Liver (tissue), 9 donors: ENCODE measurements around the gene ARNT2. TPM values are rescaled to one million over a fixed set of nuclear protein-coding genes. Genes with fewer than 3 reads are reported as not detected.

Source experiments
- DNase-seq: peaks from one replicate; pipeline ENCODE4 v3.0.0-alpha.2; 2017; ENCODE audit warnings: low spot score
- H3K27ac ChIP-seq, 2 donors: one replicate each; pipeline ENCODE4 v1.7.0; 2013; ENCODE audit warnings: inconsistent platforms in 2 of 2, low read length in 2 of 2, control low read depth in 1 of 2, low read depth in 1 of 2, mild to moderate bottlenecking in 1 of 2
- H3K27me3 ChIP-seq, 4 donors: one replicate each; pipeline versions ENCODE4 v1.6.1 to v1.7.0; 2013; ENCODE audit warnings: low read length in 3 of 4, inconsistent platforms in 1 of 4, mild to moderate bottlenecking in 1 of 4, moderate library complexity in 1 of 4; ENCODE audit not compliant: control insufficient read depth in 4 of 4, insufficient read depth in 4 of 4
- H3K36me3 ChIP-seq, 4 donors: one replicate each; pipeline versions ENCODE4 v1.6.1 to v1.7.0; 2013; ENCODE audit warnings: low read length in 3 of 4, mild to moderate bottlenecking in 3 of 4, low read depth in 1 of 4, moderate library complexity in 1 of 4; ENCODE audit not compliant: control insufficient read depth in 4 of 4, insufficient read depth in 3 of 4
- H3K4me1 ChIP-seq, 4 donors: one replicate each; pipeline versions ENCODE4 v1.6.1 to v1.7.0; 2013; ENCODE audit warnings: low read length in 3 of 4, mild to moderate bottlenecking in 3 of 4, moderate library complexity in 1 of 4; ENCODE audit not compliant: control insufficient read depth in 4 of 4, insufficient read depth in 4 of 4
- H3K4me3 ChIP-seq, 3 donors: one replicate each; pipeline versions ENCODE4 v1.6.1 to v1.7.0; 2013; ENCODE audit warnings: low read length in 3 of 3, control low read depth in 1 of 3, low read depth in 1 of 3, mild to moderate bottlenecking in 1 of 3
- H3K9ac ChIP-seq, 2 donors: one replicate each; pipeline ENCODE4 v1.7.0; 2013; ENCODE audit warnings: low read length in 2 of 2, mild to moderate bottlenecking in 2 of 2, moderate library complexity in 2 of 2, control low read depth in 1 of 2, low read depth in 1 of 2
- H3K9me3 ChIP-seq, 4 donors: one replicate each; pipeline versions ENCODE4 v1.6.1 to v1.7.0; 2013; ENCODE audit warnings: low read length in 3 of 4; ENCODE audit not compliant: control insufficient read depth in 4 of 4
- ATF3 ChIP-seq: IDR thresholded peaks from 2 replicates; pipeline ENCODE4 v1.6.1; 2016; ENCODE audit warnings: antibody characterized with exemption
- CTCF ChIP-seq: fragments of 150-350 bp; IDR thresholded peaks from 2 replicates; pipeline ENCODE4 v1.5.1; 2017; ENCODE audit warnings: improper control_type of control experiment, low read depth, low read length; ENCODE audit not compliant: missing input control
- FOXA2 ChIP-seq: IDR thresholded peaks from 2 replicates; pipeline ENCODE4 v1.6.1; 2016; ENCODE audit warnings: antibody characterized with exemption
- GABPA ChIP-seq, 2 donors: IDR thresholded peaks in 1 of 2; conservative IDR thresholded peaks in 1 of 2; 2 replicates each; pipeline ENCODE4 v1.6.1; 2016; ENCODE audit warnings: antibody characterized with exemption in 2 of 2, mild to moderate bottlenecking in 1 of 2, moderate library complexity in 1 of 2
- HNF4A ChIP-seq, 2 donors: conservative IDR thresholded peaks; 2 replicates each; pipeline ENCODE4 v1.6.1; 2016; ENCODE audit warnings: antibody characterized with exemption in 2 of 2, mild to moderate bottlenecking in 2 of 2
- HNF4G ChIP-seq: IDR thresholded peaks from 2 replicates; pipeline ENCODE4 v1.6.1; 2016; ENCODE audit warnings: antibody characterized with exemption
- JUND ChIP-seq, 2 donors: IDR thresholded peaks; 2 replicates each; pipeline ENCODE4 v1.6.1; 2016; ENCODE audit warnings: antibody characterized with exemption in 2 of 2
- MAX ChIP-seq: IDR thresholded peaks from 2 replicates; pipeline ENCODE4 v1.6.1; 2016; ENCODE audit warnings: antibody characterized with exemption
- NR2F2 ChIP-seq: IDR thresholded peaks from 2 replicates; pipeline ENCODE4 v1.6.1; 2016; ENCODE audit warnings: antibody characterized with exemption
- RAD21 ChIP-seq, 2 donors: IDR thresholded peaks; 2 replicates each; pipeline ENCODE4 v1.6.1; 2016; ENCODE audit warnings: antibody characterized with exemption in 2 of 2, mild to moderate bottlenecking in 2 of 2
- RXRA ChIP-seq, 2 donors: IDR thresholded peaks; 2 replicates each; pipeline ENCODE4 v1.6.1; 2017 to 2018; ENCODE audit warnings: antibody characterized with exemption in 2 of 2, mild to moderate bottlenecking in 1 of 2
- SP1 ChIP-seq: IDR thresholded peaks from 2 replicates; pipeline ENCODE4 v1.6.1; 2018; ENCODE audit warnings: antibody characterized with exemption, mild to moderate bottlenecking
- TAF1 ChIP-seq: conservative IDR thresholded peaks from 2 replicates; pipeline ENCODE4 v1.6.1; 2016; ENCODE audit warnings: antibody characterized with exemption, mild to moderate bottlenecking
- YY1 ChIP-seq: IDR thresholded peaks from 2 replicates; pipeline ENCODE4 v1.6.1; 2016; ENCODE audit warnings: antibody characterized with exemption, mild to moderate bottlenecking
- ZBTB33 ChIP-seq: IDR thresholded peaks from 2 replicates; pipeline ENCODE4 v1.6.1; 2016; ENCODE audit warnings: antibody characterized with exemption
- WGBS: extraction: QIAGEN DNeasy Blood & Tissue Kit; methylation state at CpG from one replicate; pipeline ENCODE4 v1.1.7; 2013; 5-methylcytosine and 5-hydroxymethylcytosine counted together
- polyA plus RNA-seq, 2 donors: library from polyadenylated mRNA; stranded (reverse) in 1 of 2; unstranded in 1 of 2; fragments of 200-250 nt in 1 of 2; fragments of >200 nt in 1 of 2; fragmentation: Nextera tagmentation in 1 of 2; extraction: Ambion mirVana in 1 of 2; gene quantifications; one replicate each; pipeline versions ENCODE4 v1.2.1 to v1.2.3, GENCODE V29; 2013 to 2015
- total RNA-seq, 2 donors: library from RNA; depleted of rRNA; stranded (reverse); fragments of >200 nt; gene quantifications; one replicate each; pipeline ENCODE4 v1.2.3, GENCODE V29; 2014
- donor health status: healthy.
- donor health status: healthy.
- donor health status: healthy.
- donor health status: healthy.
- donor health status: healthy.

Gene ARNT2
- total and polyA plus RNA-seq, 4 donors, result 0.17 to 0.92 (median 0.54) TPM

GRCh38 chr15:80489030-80489594, 84.9 kb downstream of the ARNT2 start:
- no peaks in the 10 kb centered on the region for H3K36me3 ChIP-seq
- no peak overlapping the region for H3K9ac ChIP-seq
- TF ChIP-seq RXRA (IDR thresholded peaks at IDR 0.05) (peak in 1 of 2 donors; percentile 13), ZBTB33 (no peak), GABPA (IDR thresholded peaks at IDR 0.05 in 1 of 2, conservative IDR thresholded peaks at IDR 0.05 in 1 of 2) (no peak)
- H3K27ac ChIP-seq, result no peak overlapping the region
- DNase-seq, result no peak
- H3K27me3 ChIP-seq, result no peaks in the 10 kb centered on the region
- no peaks in the 10 kb centered on the region for H3K4me1 ChIP-seq
- H3K9me3 ChIP-seq, result no peaks in the 10 kb centered on the region
- 59% methylated on average over 7 of the region's 7 CpGs for WGBS
- no peak overlapping the region for H3K4me3 ChIP-seq

- no peaks in the 10 kb centered on the region for H3K36me3 ChIP-seq
- H3K9me3 ChIP-seq, result no peaks in the 10 kb centered on the region
- no peaks in the 10 kb centered on the region for H3K27me3 ChIP-seq
- WGBS, result 91% methylated on average over 9 of the region's 9 CpGs
- DNase-seq, result no peak
- no peaks in the 10 kb centered on the region for H3K4me1 ChIP-seq
- no peak overlapping the region for H3K4me3 ChIP-seq
- TF ChIP-seq RAD21 (IDR thresholded peaks at IDR 0.05) (no peak), NR2F2 (no peak), GABPA (IDR thresholded peaks at IDR 0.05 in 1 of 2, conservative IDR thresholded peaks at IDR 0.05 in 1 of 2) (no peak), MAX (no peak), JUND (IDR thresholded peaks at IDR 0.05) (no peak), ATF3 (no peak), HNF4G (no peak), TAF1 (no peak), CTCF (no peak), FOXA2 (no peak), RXRA (IDR thresholded peaks at IDR 0.05) (no peak), ZBTB33 (no peak), YY1 (no peak), HNF4A (conservative IDR thresholded peaks at IDR 0.05) (no peak), SP1 (no peak)
- H3K9ac ChIP-seq, result no peak overlapping the region
- no peak overlapping the region for H3K27ac ChIP-seq
Measured at GRCh38 chr15:80490431-80490990, 86.3 kb downstream of the ARNT2 start.
